Measurements from ENCODE around the gene CYP2W1. TPM values are rescaled to one million over a fixed set of nuclear protein-coding genes. Genes with fewer than 3 reads are reported as not detected.

CYP2W1 gene
- total and polyA plus RNA-seq, 4 donors, result 0.05 to 8.1 TPM; not detected in 2

DNA sequence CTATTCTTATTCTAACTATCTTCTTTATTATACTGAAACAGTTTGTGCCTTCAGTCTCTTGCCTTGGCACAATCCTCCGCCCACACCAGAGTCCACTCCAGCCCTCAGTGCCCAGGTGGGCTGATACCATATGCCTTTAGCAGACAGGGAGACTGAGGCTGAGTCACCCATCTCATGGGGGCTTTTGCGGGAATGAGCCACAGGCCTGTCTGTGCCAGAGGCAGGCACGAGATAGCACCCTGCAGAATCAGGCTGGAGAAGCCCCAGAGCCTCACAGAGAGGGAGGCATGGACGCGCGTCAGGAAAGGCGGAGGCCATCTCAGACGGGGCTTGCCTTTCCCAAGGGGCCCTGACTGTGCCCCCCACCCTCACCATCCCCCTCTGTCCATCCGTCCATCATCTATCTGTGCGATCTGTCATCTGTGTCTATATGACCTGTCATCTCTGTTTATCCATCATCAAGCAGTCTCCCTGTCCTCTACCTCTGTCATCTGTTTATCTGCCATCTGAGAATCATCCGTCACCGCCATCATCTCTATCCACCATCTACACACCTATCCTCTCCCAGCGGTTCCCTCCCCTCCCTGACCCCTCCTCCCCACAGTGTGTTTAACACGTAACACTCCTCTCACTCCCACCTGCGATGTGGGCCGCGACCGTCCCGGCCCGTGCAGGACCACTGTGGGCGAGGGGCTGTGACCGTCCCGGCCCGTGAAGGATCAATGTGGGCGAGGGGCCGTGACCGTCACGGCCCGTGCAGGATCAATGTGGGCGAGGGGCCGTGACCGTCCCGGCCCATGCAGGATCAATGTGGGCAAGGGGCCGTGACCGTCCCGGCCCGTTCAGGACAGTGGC is 21.2 kb upstream of the CYP2W1 start:
- H3K27ac ChIP-seq (ENCODE audit: low read depth in 1 of 2, low read length in 1 of 2), result no peak overlapping the region
- peaks cover 0 to 9% (median 3%) of the 10 kb centered on the region in 5 donors for H3K4me1 ChIP-seq (ENCODE audit: control insufficient read depth in 5 of 5, insufficient read depth in 5 of 5, low read length in 5 of 5)
- no peak overlapping the region for H3K4me3 ChIP-seq
- peaks cover 0 to 4% (median under 1%) of the 10 kb centered on the region in 4 donors for H3K36me3 ChIP-seq (ENCODE audit: control insufficient read depth in 4 of 4, insufficient read depth in 4 of 4, low read length in 4 of 4)
- 91 to 93% methylated on average over 37 of the region's 37 CpGs for WGBS, 2 donors
- no peak overlapping the region for H3K9ac ChIP-seq (ENCODE audit: insufficient read depth in 1 of 2, low read length in 2 of 2)
- H3K9me3 ChIP-seq (ENCODE audit: control insufficient read depth in 4 of 4, insufficient read depth in 3 of 4, low read length in 3 of 4), result peaks cover 0 to 4% (median 0%) of the 10 kb centered on the region in 4 donors
- ATAC-seq (ENCODE audit: insufficient read depth, low FRiP score) (no peak), DNase-seq (no peak)
- peaks cover 0 to 4% (median 0%) of the 10 kb centered on the region in 3 donors for H3K27me3 ChIP-seq (ENCODE audit: control insufficient read depth in 3 of 3, insufficient read depth in 3 of 3, low read length in 2 of 3)
- no peak for TF ChIP-seq CTCF (IDR thresholded peaks at IDR 0.05; ENCODE audit: control extremely low read depth, extremely low read depth)

DNA sequence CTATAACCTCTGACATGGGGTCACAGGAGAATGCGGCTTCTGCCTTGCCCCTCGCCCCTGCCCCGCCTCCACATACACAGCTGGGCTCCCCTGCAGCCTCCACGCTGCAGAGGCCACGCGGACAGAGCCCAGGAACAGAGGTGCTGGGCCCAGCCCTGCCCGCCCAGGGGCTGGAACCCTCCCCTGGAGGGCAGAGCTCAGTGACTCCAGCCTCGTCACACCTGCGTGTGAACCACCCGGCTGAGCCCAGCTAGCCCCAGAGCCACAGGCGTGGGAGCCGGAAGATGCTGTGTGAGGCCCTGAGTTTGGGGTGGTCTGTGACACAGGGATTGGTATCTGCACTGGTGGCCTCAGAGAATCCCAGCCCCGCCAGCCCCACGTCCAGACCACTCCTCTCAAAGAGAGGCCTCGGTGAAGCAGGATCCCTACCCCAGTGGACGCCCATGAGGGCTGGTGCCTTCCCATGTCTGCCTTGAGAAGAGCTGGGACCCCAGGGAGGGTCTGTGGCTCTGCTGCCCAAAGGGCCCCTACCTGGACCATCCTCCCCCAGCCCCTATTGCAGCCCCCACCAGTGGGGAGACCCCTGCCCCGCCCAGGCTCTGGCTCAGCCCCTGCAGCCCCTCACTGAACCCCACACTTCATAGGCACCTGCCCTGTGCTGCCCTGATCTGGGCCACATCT is 20.4 kb upstream of the CYP2W1 start:
- WGBS, 2 donors, result 91 to 97% methylated on average over 17 of the region's 17 CpGs
- H3K36me3 ChIP-seq (ENCODE audit: control insufficient read depth in 4 of 4, insufficient read depth in 4 of 4, low read length in 4 of 4), result peaks cover 0 to 9% (median 3%) of the 10 kb centered on the region in 4 donors
- TF ChIP-seq CTCF (IDR thresholded peaks at IDR 0.05; ENCODE audit: control extremely low read depth, extremely low read depth), result no peak
- peaks cover 0 to 4% (median 0%) of the 10 kb centered on the region in 3 donors for H3K27me3 ChIP-seq (ENCODE audit: control insufficient read depth in 3 of 3, insufficient read depth in 3 of 3, low read length in 2 of 3)
- no peak for ATAC-seq (ENCODE audit: insufficient read depth, low FRiP score)
- H3K4me1 ChIP-seq (ENCODE audit: control insufficient read depth in 5 of 5, insufficient read depth in 5 of 5, low read length in 5 of 5), result peaks cover 0 to 9% (median 3%) of the 10 kb centered on the region in 5 donors
- no peak overlapping the region for H3K4me3 ChIP-seq
- no peak overlapping the region for H3K9ac ChIP-seq (ENCODE audit: insufficient read depth in 1 of 2, low read length in 2 of 2)
- peaks cover 0 to 4% (median 0%) of the 10 kb centered on the region in 4 donors for H3K9me3 ChIP-seq (ENCODE audit: control insufficient read depth in 4 of 4, insufficient read depth in 3 of 4, low read length in 3 of 4)
- peak in 1 of 3 donors; percentile 12 for DNase-seq
- H3K27ac ChIP-seq (ENCODE audit: low read depth in 1 of 2, low read length in 1 of 2), result no peak overlapping the region

GRCh38 chr7:963236-964078 is 19.5 kb upstream of the CYP2W1 start:
- Histone ChIP-seq H3K9ac (ENCODE audit: insufficient read depth in 1 of 2, low read length in 2 of 2) (no peak overlapping the region), H3K9me3 (ENCODE audit: control insufficient read depth in 4 of 4, insufficient read depth in 3 of 4, low read length in 3 of 4) (peaks cover 0 to 4% (median 0%) of the 10 kb centered on the region in 4 donors), H3K4me1 (ENCODE audit: control insufficient read depth in 5 of 5, insufficient read depth in 5 of 5, low read length in 5 of 5) (peaks cover 0 to 9% (median 3%) of the 10 kb centered on the region in 5 donors), H3K4me3 (no peak overlapping the region), H3K27ac (ENCODE audit: low read depth in 1 of 2, low read length in 1 of 2) (no peak overlapping the region), H3K27me3 (ENCODE audit: control insufficient read depth in 3 of 3, insufficient read depth in 3 of 3, low read length in 2 of 3) (peaks cover 0 to 4% (median 0%) of the 10 kb centered on the region in 3 donors), H3K36me3 (ENCODE audit: control insufficient read depth in 4 of 4, insufficient read depth in 4 of 4, low read length in 4 of 4) (peaks cover 2 to 18% (median 8%) of the 10 kb centered on the region in 4 donors)
- peak in 1 of 3 donors; percentile 26 for DNase-seq
- TF ChIP-seq CTCF (IDR thresholded peaks at IDR 0.05; ENCODE audit: control extremely low read depth, extremely low read depth), result no peak
- WGBS, 2 donors, result 11 to 31% methylated on average over 36 to 37 of the region's 37 CpGs
- ATAC-seq (ENCODE audit: insufficient read depth, low FRiP score), result no peak
